Neural progenitor cell (in vitro differentiated cells): Measurements from ENCODE around the gene LRP1.

Experiments
- CTCF ChIP-seq: fragments of 200-600 bp; sonication (generic); IDR thresholded peaks from 2 replicates; pipeline ENCODE4 v1.5.1; 2017; ENCODE audit warnings: antibody characterized with exemption, mild to moderate bottlenecking
- EZH2 ChIP-seq: fragments of 200-600 bp; sonication (generic); IDR thresholded peaks from 2 replicates; pipeline ENCODE4 v1.6.1; 2017; ENCODE audit warnings: antibody characterized with exemption, mild to moderate bottlenecking, moderate library complexity
- EZH2phosphoT487 ChIP-seq: fragments of 200-600 bp; sonication (generic); IDR thresholded peaks from 2 replicates; pipeline ENCODE4 v1.6.1; 2017; ENCODE audit warnings: antibody characterized with exemption

- TF ChIP-seq CTCF, result no peak
- TF ChIP-seq EZH2phosphoT487, result no peak
- no peak for TF ChIP-seq EZH2
Observed at GRCh38 chr12:57165741-57166140, 37.5 kb downstream of the LRP1 start.
